NB4 (cell line): ENCODE data around the gene VASN.
A peak's percentile ranks its signal among the peaks of the same experiment; 100 is the strongest.

Experiments used
- POLR2A ChIP-seq: IDR thresholded peaks from 2 replicates; pipeline ENCODE4 v1.6.1; 2011; ENCODE audit warnings: mild to moderate bottlenecking; ENCODE audit not compliant: insufficient read length; ENCODE audit errors: extremely low read depth
- TF ChIP-seq, protein P1 (sequence below): IDR thresholded peaks from one replicate; pipeline ENCODE4 v1.5.1; 2012; ENCODE audit warnings: low read depth, low read length
- TF ChIP-seq, protein P2 (sequence below): IDR thresholded peaks from 2 replicates; pipeline ENCODE4 v1.6.1; 2011; ENCODE audit warnings: low read depth, low read length

GRCh38 chr16:4402439-4403132, 30.9 kb downstream of the VASN start:
- TF ChIP-seq, protein P1, sequence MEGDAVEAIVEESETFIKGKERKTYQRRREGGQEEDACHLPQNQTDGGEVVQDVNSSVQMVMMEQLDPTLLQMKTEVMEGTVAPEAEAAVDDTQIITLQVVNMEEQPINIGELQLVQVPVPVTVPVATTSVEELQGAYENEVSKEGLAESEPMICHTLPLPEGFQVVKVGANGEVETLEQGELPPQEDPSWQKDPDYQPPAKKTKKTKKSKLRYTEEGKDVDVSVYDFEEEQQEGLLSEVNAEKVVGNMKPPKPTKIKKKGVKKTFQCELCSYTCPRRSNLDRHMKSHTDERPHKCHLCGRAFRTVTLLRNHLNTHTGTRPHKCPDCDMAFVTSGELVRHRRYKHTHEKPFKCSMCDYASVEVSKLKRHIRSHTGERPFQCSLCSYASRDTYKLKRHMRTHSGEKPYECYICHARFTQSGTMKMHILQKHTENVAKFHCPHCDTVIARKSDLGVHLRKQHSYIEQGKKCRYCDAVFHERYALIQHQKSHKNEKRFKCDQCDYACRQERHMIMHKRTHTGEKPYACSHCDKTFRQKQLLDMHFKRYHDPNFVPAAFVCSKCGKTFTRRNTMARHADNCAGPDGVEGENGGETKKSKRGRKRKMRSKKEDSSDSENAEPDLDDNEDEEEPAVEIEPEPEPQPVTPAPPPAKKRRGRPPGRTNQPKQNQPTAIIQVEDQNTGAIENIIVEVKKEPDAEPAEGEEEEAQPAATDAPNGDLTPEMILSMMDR, result peak; percentile 74
- TF ChIP-seq, protein P2, sequence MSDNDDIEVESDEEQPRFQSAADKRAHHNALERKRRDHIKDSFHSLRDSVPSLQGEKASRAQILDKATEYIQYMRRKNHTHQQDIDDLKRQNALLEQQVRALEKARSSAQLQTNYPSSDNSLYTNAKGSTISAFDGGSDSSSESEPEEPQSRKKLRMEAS, result no peak
- TF ChIP-seq POLR2A, result no peak
